ENCODE results near the gene ARAF. TPM values are rescaled to one million over a fixed set of nuclear protein-coding genes. Genes with fewer than 3 reads are reported as not detected.

The ARAF gene
- total and polyA plus RNA-seq, 2 of the 13 experiments (the other 11 are each of a cell fraction or from before 2014, with no cell fraction given): 18.0 to 33.1 TPM

- TF ChIP-seq, protein P1, sequence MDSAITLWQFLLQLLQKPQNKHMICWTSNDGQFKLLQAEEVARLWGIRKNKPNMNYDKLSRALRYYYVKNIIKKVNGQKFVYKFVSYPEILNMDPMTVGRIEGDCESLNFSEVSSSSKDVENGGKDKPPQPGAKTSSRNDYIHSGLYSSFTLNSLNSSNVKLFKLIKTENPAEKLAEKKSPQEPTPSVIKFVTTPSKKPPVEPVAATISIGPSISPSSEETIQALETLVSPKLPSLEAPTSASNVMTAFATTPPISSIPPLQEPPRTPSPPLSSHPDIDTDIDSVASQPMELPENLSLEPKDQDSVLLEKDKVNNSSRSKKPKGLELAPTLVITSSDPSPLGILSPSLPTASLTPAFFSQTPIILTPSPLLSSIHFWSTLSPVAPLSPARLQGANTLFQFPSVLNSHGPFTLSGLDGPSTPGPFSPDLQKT (CRISPR knock-in tag; IDR thresholded peaks at IDR 0.05; ENCODE audit: borderline replicate concordance): no peak
- TF ChIP-seq CHD2 (IDR thresholded peaks at IDR 0.05; ENCODE audit: low read depth, low read length): no peak
- TF ChIP-seq ZNF382 (CRISPR knock-in tag; IDR thresholded peaks at IDR 0.05; ENCODE audit: borderline replicate concordance): no peak
- no peak for TF ChIP-seq CEBPB (IDR thresholded peaks at IDR 0.05; ENCODE audit: borderline replicate concordance, low read depth, low read length)
- TF ChIP-seq ZHX2 (IDR thresholded peaks at IDR 0.05; ENCODE audit: low read depth): no peak
- no peak for TF ChIP-seq ZHX2 (CRISPR knock-in tag; IDR thresholded peaks at IDR 0.05; ENCODE audit: borderline replicate concordance)
- TF ChIP-seq THAP11 (CRISPR knock-in tag; IDR thresholded peaks at IDR 0.05): no peak
- TF ChIP-seq CBX5 (CRISPR knock-in tag; IDR thresholded peaks at IDR 0.05; ENCODE audit: borderline replicate concordance): no peak
- TF ChIP-seq ERF (CRISPR knock-in tag; IDR thresholded peaks at IDR 0.05): no peak
- TF ChIP-seq RXRB (CRISPR knock-in tag; IDR thresholded peaks at IDR 0.05; ENCODE audit: borderline replicate concordance): no peak
Observed at GRCh38 chrX:47530049-47530448, 31.0 kb upstream of the ARAF start (continued).
